CD4-positive, alpha-beta T cell (primary cell): Measurements from ENCODE around the gene RLBP1. TPM values are rescaled to one million over a fixed set of nuclear protein-coding genes. Genes with fewer than 3 reads are reported as not detected.

Experiments
- ATAC-seq: fragments of 200-7000 bp; cut with Tn5 transposase; one replicate; pipeline ENCODE4 v1.10.0; 2022; ENCODE audit warnings: mild to moderate bottlenecking; ENCODE audit not compliant: poor library complexity
- CTCF ChIA-PET: fragments of 350-600 bp; sonication (Branson Sonifier 250); formaldehyde crosslinking; loops from one replicate; lab custom pipeline; 2021; ENCODE audit warnings: antibody characterized with exemption, inconsistent platforms; lab: Charles Lee
- POLR2A ChIA-PET: fragments of 350-600 bp; sonication (Branson Sonifier 250); formaldehyde crosslinking; loops from one replicate; lab custom pipeline; 2021; ENCODE audit warnings: antibody characterized with exemption, inconsistent platforms; lab: Charles Lee
- DNase-seq, 14 experiments: peaks; one replicate each; pipeline ENCODE4 v3.0.0-alpha.2; 2013 to 2020; ENCODE audit warnings: mixed read lengths in 2 of 14
- H3K27ac ChIP-seq, 2 donors: one replicate each; pipeline versions ENCODE4 v1.5.1 to v1.7.0; 2013; ENCODE audit warnings: low read length in 2 of 2, low read depth in 1 of 2, mild to moderate bottlenecking in 1 of 2
- H3K27me3 ChIP-seq, 2 experiments: 1 replicate in 1 of 2; 2 replicates in 1 of 2; pipeline versions ENCODE4 v1.6.1 to v1.7.0; 2013; ENCODE audit warnings: low read length in 2 of 2, control low read depth in 1 of 2, mild to moderate bottlenecking in 1 of 2, moderate library complexity in 1 of 2; ENCODE audit not compliant: insufficient read depth in 2 of 2, control insufficient read depth in 1 of 2
- H3K36me3 ChIP-seq: one replicate; pipeline ENCODE4 v1.6.1; 2013; ENCODE audit warnings: low read length, control low read depth; ENCODE audit not compliant: insufficient read depth
- H3K4me1 ChIP-seq: one replicate; pipeline ENCODE4 v1.6.1; 2013; ENCODE audit warnings: low read length, control low read depth; ENCODE audit not compliant: insufficient read depth
- H3K4me3 ChIP-seq: one replicate; pipeline ENCODE4 v1.5.1; 2013; ENCODE audit warnings: mild to moderate bottlenecking, low read length, moderate library complexity
- H3K9me3 ChIP-seq, 2 experiments: 1 replicate in 1 of 2; 2 replicates in 1 of 2; pipeline versions ENCODE4 v1.6.1 to v1.7.0; 2013; ENCODE audit warnings: low read length in 2 of 2, mild to moderate bottlenecking in 2 of 2, control low read depth in 1 of 2, moderate library complexity in 1 of 2; ENCODE audit not compliant: control insufficient read depth in 1 of 2, insufficient read depth in 1 of 2
- H3K27ac Mint-ChIP-seq: one replicate; pipeline ENCODE4 v1.8.0; 2020; ENCODE audit warnings: mixed read lengths
- H3K27me3 Mint-ChIP-seq: one replicate; pipeline ENCODE4 v1.8.0; 2021; ENCODE audit warnings: mixed read lengths
- H3K36me3 Mint-ChIP-seq: one replicate; pipeline ENCODE4 v1.8.0; 2021; ENCODE audit warnings: low read depth, mixed read lengths
- H3K4me1 Mint-ChIP-seq: one replicate; pipeline ENCODE4 v1.8.0; 2021; ENCODE audit warnings: low read depth, mixed read lengths
- H3K4me3 Mint-ChIP-seq: one replicate; pipeline ENCODE4 v1.8.0; 2020; ENCODE audit warnings: mild to moderate bottlenecking, mixed read lengths
- H3K9me3 Mint-ChIP-seq: one replicate; pipeline ENCODE4 v1.8.0; 2020; ENCODE audit warnings: mixed read lengths
- intact Hi-C, 2 experiments: fragments of 100-400 bp; cut with DNase I in 1 of 2; cut with micrococcal nuclease in 1 of 2; formaldehyde crosslinking; loops; one replicate each; pipeline versions ENCODE4 v1.15.1 to v1.9.0; 2023 to 2025; cut with DNase I, micrococcal nuclease
- total RNA-seq, 174 experiments: library from RNA in 2 of 174; stranded (reverse) in 2 of 174; gene quantifications; one replicate each; pipeline ENCODE4 v1.2.3 and lab custom pipeline; 2021 to 2026
- TF ChIP-seq, protein P1 (sequence below): fragments of 200-600 bp; IDR thresholded peaks from one replicate; pipeline ENCODE4 v1.8.0; 2022; ENCODE audit warnings: antibody characterized with exemption, mild to moderate bottlenecking

RLBP1 gene
- total RNA-seq, 2 experiments from 2014 or later, result not detected

DNA sequence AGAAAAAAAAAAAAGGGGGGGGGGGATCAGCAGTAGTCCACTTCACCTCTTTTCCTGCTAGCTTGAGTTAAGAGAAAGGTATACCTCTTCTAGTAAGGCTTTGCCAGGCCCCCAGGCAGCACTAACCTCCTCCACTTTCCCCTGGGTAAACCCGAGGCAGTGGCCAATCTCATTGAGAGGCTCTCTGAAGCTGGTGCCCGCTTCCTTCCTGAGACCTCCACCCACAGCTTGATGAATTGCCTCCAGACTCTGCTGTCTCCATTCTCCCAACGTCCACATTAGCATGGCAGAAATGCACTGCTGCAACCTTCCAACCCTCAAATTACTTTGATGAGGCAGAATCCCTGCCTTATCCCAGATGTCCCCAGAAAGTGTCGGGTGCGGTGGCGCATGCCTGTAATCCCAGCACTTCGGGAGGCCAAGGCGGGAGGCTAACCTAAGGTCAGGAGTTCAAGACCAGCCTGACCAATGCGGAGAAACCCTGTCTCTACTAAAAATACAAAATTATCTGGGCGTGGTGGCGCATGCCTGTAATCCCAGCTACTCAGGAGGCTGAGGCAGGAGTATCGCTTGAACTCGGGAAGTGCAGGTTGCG is 15.3 kb downstream of the RLBP1 start:
- ATAC-seq, result no peak
- ChIA-PET POLR2A (interaction anchor here (0.6 kb wide), 1 partner anchor 108 kb away, joined by 3 read pairs; no protein-coding TSS in a partner anchor), CTCF (interaction anchor here (0.7 to 1.9 kb wide), 29 partner anchors 8 to 376 kb away, joined by 3 to 16 read pairs (median 4); partner anchors contain the start of genes FANCI and POLG)
- TF ChIP-seq, protein P1, sequence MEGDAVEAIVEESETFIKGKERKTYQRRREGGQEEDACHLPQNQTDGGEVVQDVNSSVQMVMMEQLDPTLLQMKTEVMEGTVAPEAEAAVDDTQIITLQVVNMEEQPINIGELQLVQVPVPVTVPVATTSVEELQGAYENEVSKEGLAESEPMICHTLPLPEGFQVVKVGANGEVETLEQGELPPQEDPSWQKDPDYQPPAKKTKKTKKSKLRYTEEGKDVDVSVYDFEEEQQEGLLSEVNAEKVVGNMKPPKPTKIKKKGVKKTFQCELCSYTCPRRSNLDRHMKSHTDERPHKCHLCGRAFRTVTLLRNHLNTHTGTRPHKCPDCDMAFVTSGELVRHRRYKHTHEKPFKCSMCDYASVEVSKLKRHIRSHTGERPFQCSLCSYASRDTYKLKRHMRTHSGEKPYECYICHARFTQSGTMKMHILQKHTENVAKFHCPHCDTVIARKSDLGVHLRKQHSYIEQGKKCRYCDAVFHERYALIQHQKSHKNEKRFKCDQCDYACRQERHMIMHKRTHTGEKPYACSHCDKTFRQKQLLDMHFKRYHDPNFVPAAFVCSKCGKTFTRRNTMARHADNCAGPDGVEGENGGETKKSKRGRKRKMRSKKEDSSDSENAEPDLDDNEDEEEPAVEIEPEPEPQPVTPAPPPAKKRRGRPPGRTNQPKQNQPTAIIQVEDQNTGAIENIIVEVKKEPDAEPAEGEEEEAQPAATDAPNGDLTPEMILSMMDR, result no peak
- intact Hi-C loops, result no loop called here
- no peak for DNase-seq
- no peak overlapping the region for H3K27ac ChIP-seq
- Mint-ChIP-seq H3K4me1 (peaks cover 24% of the 10 kb centered on the region), H3K27me3 (no peaks in the 10 kb centered on the region), H3K27ac (no peak overlapping the region), H3K9me3 (no peaks in the 10 kb centered on the region), H3K36me3 (peaks cover 10% of the 10 kb centered on the region), H3K4me3 (no peak overlapping the region)
- H3K4me1 ChIP-seq, result peaks cover 28% of the 10 kb centered on the region
- no peaks in the 10 kb centered on the region for H3K36me3 ChIP-seq
- H3K27me3 ChIP-seq, result no peaks in the 10 kb centered on the region
- no peaks in the 10 kb centered on the region for H3K9me3 ChIP-seq
- no peak overlapping the region for H3K4me3 ChIP-seq

DNA sequence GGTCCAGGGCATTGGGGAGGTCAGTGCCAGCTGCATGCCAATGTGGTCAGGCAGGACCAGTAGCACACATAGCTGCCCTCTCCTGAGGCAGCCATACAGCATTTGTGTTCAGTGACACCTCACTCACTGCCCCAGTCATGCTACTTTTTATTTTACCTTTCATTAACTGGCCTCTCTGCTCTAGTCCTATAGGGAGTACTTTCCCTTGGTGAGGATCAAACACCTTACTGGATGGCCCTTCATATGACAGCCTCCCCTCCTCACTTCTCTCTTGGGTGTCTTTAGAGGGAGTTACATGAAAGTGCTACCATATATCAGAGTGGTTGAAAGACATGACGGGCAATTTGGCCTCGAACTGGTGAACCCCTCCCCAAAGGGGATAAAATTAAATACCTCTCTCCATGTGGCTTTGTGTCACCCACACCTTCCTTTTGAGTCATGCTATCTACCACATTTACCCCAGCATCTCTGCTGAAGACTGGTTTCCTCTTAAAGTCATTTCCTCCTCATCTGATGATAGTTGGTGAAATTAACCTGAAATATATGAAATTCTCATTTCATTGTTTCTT is 17.6 kb downstream of the RLBP1 start:
- ChIA-PET CTCF (no interaction called here), POLR2A (no interaction called here)

DNA sequence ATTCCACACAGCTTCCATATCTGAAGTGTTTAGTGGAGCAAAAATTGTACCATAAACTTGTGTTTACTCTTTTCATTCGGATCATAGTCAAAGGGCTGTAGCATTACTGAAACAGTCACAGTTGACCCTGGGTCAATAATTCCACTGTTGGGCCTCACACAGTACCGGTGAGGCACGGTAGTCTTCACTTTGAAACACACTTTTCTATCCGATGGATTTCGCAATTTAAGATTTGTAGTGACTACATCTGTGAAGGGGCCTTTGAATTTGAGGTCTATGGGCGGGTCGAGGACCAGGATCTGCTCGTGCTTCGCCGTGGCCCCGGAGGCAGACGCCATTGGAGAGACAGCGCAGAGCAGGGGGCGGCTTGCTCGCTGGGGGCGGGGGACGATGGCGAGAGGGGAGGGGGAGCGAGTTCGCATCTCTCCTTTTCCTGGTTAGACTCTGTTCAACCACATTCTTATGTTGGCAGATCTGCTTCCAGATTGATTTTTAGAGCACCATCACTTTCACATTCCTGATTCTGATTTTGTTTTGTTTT is 19.8 kb downstream of the RLBP1 start:
- Histone ChIP-seq H3K9me3 (no peaks in the 10 kb centered on the region), H3K27me3 (no peaks in the 10 kb centered on the region), H3K36me3 (peaks cover 21% of the 10 kb centered on the region), H3K27ac (no peak overlapping the region), H3K4me1 (peaks cover 22% of the 10 kb centered on the region), H3K4me3 (no peak overlapping the region)
- Mint-ChIP-seq H3K36me3 (peaks cover 40% of the 10 kb centered on the region), H3K27me3 (no peaks in the 10 kb centered on the region), H3K4me1 (peaks cover 18% of the 10 kb centered on the region), H3K4me3 (no peak overlapping the region), H3K9me3 (no peaks in the 10 kb centered on the region), H3K27ac (no peak overlapping the region)
- intact Hi-C loops, result no loop called here
- TF ChIP-seq, protein P1, result no peak
- ChIA-PET CTCF (interaction anchor here (0.8 kb wide), 1 partner anchor 297 kb away, joined by 3 read pairs; no protein-coding TSS in a partner anchor), POLR2A (no interaction called here)
- ATAC-seq (no peak), DNase-seq (no peak)

More for the DNA sequence above, 17.6 kb downstream of the RLBP1 start:
- Histone ChIP-seq H3K4me1 (peaks cover 28% of the 10 kb centered on the region), H3K9me3 (no peaks in the 10 kb centered on the region), H3K27me3 (no peaks in the 10 kb centered on the region), H3K27ac (no peak overlapping the region), H3K36me3 (peaks cover 10% of the 10 kb centered on the region), H3K4me3 (no peak overlapping the region)
- Mint-ChIP-seq H3K9me3 (no peaks in the 10 kb centered on the region), H3K4me1 (peaks cover 24% of the 10 kb centered on the region), H3K27me3 (no peaks in the 10 kb centered on the region), H3K27ac (no peak overlapping the region), H3K4me3 (no peak overlapping the region), H3K36me3 (peaks cover 23% of the 10 kb centered on the region)
- DNase-seq (peak in 2 of 14 experiments; percentile 7 to 31), ATAC-seq (peak; percentile 56)
- TF ChIP-seq, protein P1, result no peak
- intact Hi-C loops, result no loop called here
